Right atrium auricular region (tissue), 2 donors: ENCODE data around the gene OPN1LW. TPM values are rescaled to one million over a fixed set of nuclear protein-coding genes. Genes with fewer than 3 reads are reported as not detected.

Source experiments
- DNase-seq: peaks from one replicate; pipeline ENCODE4 v3.0.0-alpha.2; 2019; ENCODE audit warnings: low spot score
- H3K27ac ChIP-seq, 2 donors: fragments of 200-600 bp; sonication (generic); 1 replicate in 1 of 2; 2 replicates in 1 of 2; pipeline ENCODE4 v1.5.1; 2016 to 2019
- H3K27me3 ChIP-seq, 2 donors: fragments of 200-600 bp; sonication (generic); one replicate each; pipeline versions ENCODE4 v1.5.1 to v1.6.0; 2017 to 2019
- H3K36me3 ChIP-seq: fragments of 200-600 bp; sonication (generic); one replicate; pipeline ENCODE4 v1.5.1; 2016
- H3K4me1 ChIP-seq, 2 donors: fragments of 200-600 bp; sonication (generic); one replicate each; pipeline versions ENCODE4 v1.5.1 to v1.6.0; 2017 to 2019
- H3K4me3 ChIP-seq, 2 donors: fragments of 200-600 bp; sonication (generic); 1 replicate in 1 of 2; 2 replicates in 1 of 2; pipeline ENCODE4 v1.5.1; 2017 to 2019; ENCODE audit warnings: mild to moderate bottlenecking in 1 of 2, moderate library complexity in 1 of 2
- H3K9me3 ChIP-seq, 2 donors: fragments of 200-600 bp; sonication (generic); one replicate each; pipeline ENCODE4 v1.5.1; 2019
- total RNA-seq, 2 donors: library from RNA; depleted of rRNA; stranded (reverse); fragments of >200 nt; gene quantifications; one replicate each; pipeline ENCODE4 v1.1.0, GENCODE V29; 2016
- TF ChIP-seq, protein P1 (sequence below), 2 donors: fragments of 200-600 bp; sonication (generic); IDR thresholded peaks; one replicate each; pipeline ENCODE4 v1.5.1; 2019; ENCODE audit warnings: antibody characterized with exemption in 2 of 2

OPN1LW gene
- total RNA-seq, 2 donors from 2014 or later, result not detected

DNA sequence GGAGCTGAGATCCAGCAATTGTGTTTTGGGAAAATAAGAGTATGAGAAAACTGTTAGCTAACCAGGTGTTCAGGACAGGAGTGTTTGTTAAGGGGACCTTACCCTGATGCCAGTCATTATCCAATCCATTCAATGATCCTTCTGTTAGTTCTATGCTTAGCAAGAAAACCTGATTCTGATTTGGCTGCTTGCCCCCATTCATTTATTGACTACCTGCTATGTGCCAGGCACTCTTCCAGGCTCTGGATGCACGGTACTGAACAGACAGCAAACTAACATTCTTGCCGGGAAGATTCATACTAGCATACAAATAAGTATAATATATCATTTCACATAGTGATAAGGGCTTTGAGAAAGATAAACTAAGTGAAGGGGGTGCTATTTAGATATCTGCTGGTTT, 45.5 kb upstream of the OPN1LW start:
- Histone ChIP-seq H3K27me3 (no peaks in the 10 kb centered on the region), H3K27ac (peak overlapping the region in 1 of 2 donors; percentile 62), H3K4me3 (no peak overlapping the region), H3K36me3 (no peaks in the 10 kb centered on the region), H3K9me3 (no peaks in the 10 kb centered on the region), H3K4me1 (peaks cover 0 to 26% of the 10 kb centered on the region in 2 donors)
- DNase-seq, result no peak
- TF ChIP-seq, protein P1, sequence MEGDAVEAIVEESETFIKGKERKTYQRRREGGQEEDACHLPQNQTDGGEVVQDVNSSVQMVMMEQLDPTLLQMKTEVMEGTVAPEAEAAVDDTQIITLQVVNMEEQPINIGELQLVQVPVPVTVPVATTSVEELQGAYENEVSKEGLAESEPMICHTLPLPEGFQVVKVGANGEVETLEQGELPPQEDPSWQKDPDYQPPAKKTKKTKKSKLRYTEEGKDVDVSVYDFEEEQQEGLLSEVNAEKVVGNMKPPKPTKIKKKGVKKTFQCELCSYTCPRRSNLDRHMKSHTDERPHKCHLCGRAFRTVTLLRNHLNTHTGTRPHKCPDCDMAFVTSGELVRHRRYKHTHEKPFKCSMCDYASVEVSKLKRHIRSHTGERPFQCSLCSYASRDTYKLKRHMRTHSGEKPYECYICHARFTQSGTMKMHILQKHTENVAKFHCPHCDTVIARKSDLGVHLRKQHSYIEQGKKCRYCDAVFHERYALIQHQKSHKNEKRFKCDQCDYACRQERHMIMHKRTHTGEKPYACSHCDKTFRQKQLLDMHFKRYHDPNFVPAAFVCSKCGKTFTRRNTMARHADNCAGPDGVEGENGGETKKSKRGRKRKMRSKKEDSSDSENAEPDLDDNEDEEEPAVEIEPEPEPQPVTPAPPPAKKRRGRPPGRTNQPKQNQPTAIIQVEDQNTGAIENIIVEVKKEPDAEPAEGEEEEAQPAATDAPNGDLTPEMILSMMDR (IDR thresholded peaks at IDR 0.05), result no peak

DNA sequence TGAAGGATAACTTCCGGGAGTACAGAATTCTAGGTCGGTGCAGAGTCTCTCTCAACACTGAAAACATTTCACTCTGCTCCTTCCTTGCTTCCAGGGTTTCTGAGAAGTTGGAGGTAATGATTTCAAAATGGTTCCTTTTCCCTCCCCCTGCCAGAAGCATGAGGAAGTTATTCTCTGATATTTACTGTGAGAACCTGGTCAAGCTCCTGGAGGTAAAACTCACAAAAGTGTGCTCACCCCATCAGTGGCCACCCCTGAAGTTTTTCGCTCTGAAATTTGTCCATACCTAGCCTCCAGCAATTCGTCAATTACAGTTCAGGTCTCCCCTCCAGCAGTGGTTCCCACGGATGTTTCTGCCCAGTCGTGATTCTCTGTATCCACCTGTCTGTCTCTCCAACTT, 30.3 kb upstream of the OPN1LW start:
- H3K4me1 ChIP-seq, result no peaks in the 10 kb centered on the region
- no peak overlapping the region for H3K4me3 ChIP-seq
- peaks cover 0 to 8% of the 10 kb centered on the region in 2 donors for H3K9me3 ChIP-seq
- H3K27ac ChIP-seq, result no peak overlapping the region
- DNase-seq, result no peak
- no peaks in the 10 kb centered on the region for H3K27me3 ChIP-seq
- TF ChIP-seq, protein P1 (IDR thresholded peaks at IDR 0.05), result no peak
- no peaks in the 10 kb centered on the region for H3K36me3 ChIP-seq

DNA sequence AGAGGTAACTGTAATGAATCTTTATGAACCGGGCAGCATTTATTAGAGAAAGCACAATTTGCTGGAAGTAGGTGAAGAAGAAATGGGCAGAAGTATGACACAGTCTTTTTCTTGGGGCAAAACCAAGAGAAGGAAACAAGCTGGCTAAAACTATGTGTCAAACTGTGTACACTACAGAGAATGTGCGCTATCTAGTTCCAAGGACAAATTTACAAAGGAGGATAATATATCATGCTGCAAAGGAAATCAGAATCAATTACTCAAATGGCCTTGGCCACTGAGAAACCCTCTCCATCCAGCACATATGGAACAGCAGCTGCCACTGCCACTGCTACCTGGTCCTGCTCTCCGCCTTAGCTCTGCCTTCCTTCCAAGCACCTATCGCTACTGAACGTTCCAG, 29.4 kb upstream of the OPN1LW start:
- no peak overlapping the region for H3K27ac ChIP-seq
- no peaks in the 10 kb centered on the region for H3K4me1 ChIP-seq
- H3K27me3 ChIP-seq, result no peaks in the 10 kb centered on the region
- H3K4me3 ChIP-seq, result no peak overlapping the region
- no peak for DNase-seq
- peaks cover 0 to 8% of the 10 kb centered on the region in 2 donors for H3K9me3 ChIP-seq
- TF ChIP-seq, protein P1 (IDR thresholded peaks at IDR 0.05), result no peak
- H3K36me3 ChIP-seq, result no peaks in the 10 kb centered on the region

DNA sequence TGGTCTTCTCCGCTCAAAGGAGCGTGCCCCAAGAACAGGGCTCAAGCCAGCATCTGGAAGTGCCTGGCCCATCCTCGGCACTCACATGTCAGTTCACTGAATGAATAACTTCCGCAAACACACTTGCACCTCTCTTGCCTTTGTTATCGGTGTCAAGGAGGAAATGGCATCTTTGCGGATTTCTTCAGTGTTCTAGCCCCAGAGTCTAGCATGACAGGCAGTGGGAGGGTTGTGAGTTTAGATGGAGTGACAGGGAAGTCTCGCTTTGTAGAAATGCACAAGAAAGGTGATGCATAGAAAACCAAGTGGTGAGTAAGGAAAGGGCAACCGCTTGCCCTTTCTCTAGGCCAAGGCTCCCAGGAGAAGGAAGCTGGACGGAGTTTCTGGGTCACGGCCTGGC, 29.0 kb upstream of the OPN1LW start:
- Histone ChIP-seq H3K36me3 (no peaks in the 10 kb centered on the region), H3K9me3 (peaks cover 0 to 9% of the 10 kb centered on the region in 2 donors), H3K27ac (no peak overlapping the region), H3K4me3 (no peak overlapping the region), H3K4me1 (no peaks in the 10 kb centered on the region), H3K27me3 (no peaks in the 10 kb centered on the region)
- TF ChIP-seq, protein P1 (IDR thresholded peaks at IDR 0.05), result no peak
- no peak for DNase-seq

DNA sequence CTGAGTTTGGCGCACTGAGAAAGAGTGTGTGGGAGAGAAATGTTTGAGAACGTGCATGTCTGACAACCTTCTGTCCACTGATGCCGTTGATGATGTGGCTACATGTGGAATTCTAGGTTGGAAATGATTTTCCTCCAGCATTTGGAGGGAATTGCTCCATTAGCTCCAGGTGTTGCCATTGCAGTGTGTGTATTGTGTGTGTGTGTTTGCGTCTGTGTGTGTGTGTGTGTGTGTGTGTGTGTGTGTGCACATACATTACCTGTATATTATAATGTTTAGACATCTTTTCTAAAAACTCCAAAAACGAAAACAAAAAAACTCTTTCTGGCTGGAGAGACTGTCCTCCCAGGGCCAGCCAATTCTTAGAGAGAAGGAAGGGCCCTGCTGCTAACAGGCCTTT, 28.3 kb upstream of the OPN1LW start:
- TF ChIP-seq, protein P1 (IDR thresholded peaks at IDR 0.05), result no peak
- H3K27me3 ChIP-seq, result no peaks in the 10 kb centered on the region
- DNase-seq, result no peak
- H3K4me3 ChIP-seq, result no peak overlapping the region
- no peaks in the 10 kb centered on the region for H3K36me3 ChIP-seq
- H3K9me3 ChIP-seq, result peaks cover 0 to 16% of the 10 kb centered on the region in 2 donors
- H3K4me1 ChIP-seq, result no peaks in the 10 kb centered on the region
- no peak overlapping the region for H3K27ac ChIP-seq
